Lower leg skin (tissue), 4 donors: Measurements from ENCODE around the gene ISOC2. TPM values are rescaled to one million over a fixed set of nuclear protein-coding genes. Genes with fewer than 3 reads are reported as not detected.
A peak's percentile ranks its signal among the peaks of the same experiment; 100 is the strongest.

Experiments used
- DNase-seq, 2 donors: peaks; one replicate each; pipeline ENCODE4 v3.0.0-alpha.2; 2019; ENCODE audit warnings: low spot score in 2 of 2
- H3K4me3 ChIP-seq: fragments of 200-600 bp; sonication (generic); 2 replicates; pipeline ENCODE4 v1.5.1; 2017; ENCODE audit warnings: mild to moderate bottlenecking, low read depth; ENCODE audit not compliant: poor library complexity, severe bottlenecking
- POLR2A ChIP-seq, 2 donors: fragments of 450-650 bp; IDR thresholded peaks; one replicate each; pipeline ENCODE4 v1.6.1; 2016 to 2017; ENCODE audit warnings: antibody characterized with exemption in 2 of 2, mild to moderate bottlenecking in 1 of 2, moderate library complexity in 1 of 2
- WGBS, 2 donors: methylation state at CpG; one replicate each; pipeline ENCODE4 v1.1.5; 2018; 5-methylcytosine and 5-hydroxymethylcytosine counted together
- intact Hi-C: fragments of 100-400 bp; cut with DNase I; formaldehyde crosslinking; loops from one replicate; pipeline ENCODE4 v1.15.0; 2023; ENCODE audit warnings: low total_unique reads
- total RNA-seq, 4 donors: library from RNA; depleted of rRNA; stranded (reverse); fragments of >200 nt; gene quantifications; one replicate each; pipeline ENCODE4 v1.1.0, GENCODE V29; 2016
- TF ChIP-seq, protein P1 (sequence below), 3 donors: fragments of 450-650 bp; IDR thresholded peaks; one replicate each; pipeline ENCODE4 v1.5.1; 2016; ENCODE audit warnings: antibody characterized with exemption in 3 of 3, mild to moderate bottlenecking in 3 of 3, moderate library complexity in 2 of 3

ISOC2 gene
- total RNA-seq, 4 donors from 2014 or later = 31.0 to 73.1 (median 66.4) TPM

DNA sequence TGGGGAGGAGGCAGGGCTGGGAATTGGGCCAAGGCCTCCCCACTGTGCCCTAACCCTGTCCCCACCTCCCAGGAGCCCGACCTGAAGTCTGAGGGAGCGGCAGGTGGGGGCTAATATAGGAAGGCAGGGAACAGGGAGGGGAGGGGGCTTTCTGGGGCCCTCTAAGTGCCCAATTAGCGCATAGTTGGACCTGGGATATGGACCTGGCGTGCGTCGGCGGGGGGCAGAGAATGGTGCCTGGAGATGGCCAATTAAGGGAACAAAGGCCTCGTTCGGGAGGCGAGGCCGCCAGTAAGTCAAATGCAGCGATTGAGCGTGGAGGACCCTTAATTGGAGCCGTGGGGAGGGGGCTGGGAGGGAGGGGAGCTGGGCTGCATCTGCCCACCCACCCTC is 3.2 kb upstream of the ISOC2 start, which contains the start of gene C19orf85:
C19orf85 (minus strand) TSS at position 90 of the 393 bp plus-strand sequence. CDS start 197 bp downstream, outside the sequence.
- DNase-seq = no peak
- 73 to 80% methylated on average over 14 of the region's 14 CpGs for WGBS, 2 donors
- TF ChIP-seq POLR2A (IDR thresholded peaks at IDR 0.05) = no peak
- TF ChIP-seq, protein P1, sequence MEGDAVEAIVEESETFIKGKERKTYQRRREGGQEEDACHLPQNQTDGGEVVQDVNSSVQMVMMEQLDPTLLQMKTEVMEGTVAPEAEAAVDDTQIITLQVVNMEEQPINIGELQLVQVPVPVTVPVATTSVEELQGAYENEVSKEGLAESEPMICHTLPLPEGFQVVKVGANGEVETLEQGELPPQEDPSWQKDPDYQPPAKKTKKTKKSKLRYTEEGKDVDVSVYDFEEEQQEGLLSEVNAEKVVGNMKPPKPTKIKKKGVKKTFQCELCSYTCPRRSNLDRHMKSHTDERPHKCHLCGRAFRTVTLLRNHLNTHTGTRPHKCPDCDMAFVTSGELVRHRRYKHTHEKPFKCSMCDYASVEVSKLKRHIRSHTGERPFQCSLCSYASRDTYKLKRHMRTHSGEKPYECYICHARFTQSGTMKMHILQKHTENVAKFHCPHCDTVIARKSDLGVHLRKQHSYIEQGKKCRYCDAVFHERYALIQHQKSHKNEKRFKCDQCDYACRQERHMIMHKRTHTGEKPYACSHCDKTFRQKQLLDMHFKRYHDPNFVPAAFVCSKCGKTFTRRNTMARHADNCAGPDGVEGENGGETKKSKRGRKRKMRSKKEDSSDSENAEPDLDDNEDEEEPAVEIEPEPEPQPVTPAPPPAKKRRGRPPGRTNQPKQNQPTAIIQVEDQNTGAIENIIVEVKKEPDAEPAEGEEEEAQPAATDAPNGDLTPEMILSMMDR (IDR thresholded peaks at IDR 0.05) = no peak
- intact Hi-C loops = no loop called here
- H3K4me3 ChIP-seq = no peak within 1 kb of the TSS

DNA sequence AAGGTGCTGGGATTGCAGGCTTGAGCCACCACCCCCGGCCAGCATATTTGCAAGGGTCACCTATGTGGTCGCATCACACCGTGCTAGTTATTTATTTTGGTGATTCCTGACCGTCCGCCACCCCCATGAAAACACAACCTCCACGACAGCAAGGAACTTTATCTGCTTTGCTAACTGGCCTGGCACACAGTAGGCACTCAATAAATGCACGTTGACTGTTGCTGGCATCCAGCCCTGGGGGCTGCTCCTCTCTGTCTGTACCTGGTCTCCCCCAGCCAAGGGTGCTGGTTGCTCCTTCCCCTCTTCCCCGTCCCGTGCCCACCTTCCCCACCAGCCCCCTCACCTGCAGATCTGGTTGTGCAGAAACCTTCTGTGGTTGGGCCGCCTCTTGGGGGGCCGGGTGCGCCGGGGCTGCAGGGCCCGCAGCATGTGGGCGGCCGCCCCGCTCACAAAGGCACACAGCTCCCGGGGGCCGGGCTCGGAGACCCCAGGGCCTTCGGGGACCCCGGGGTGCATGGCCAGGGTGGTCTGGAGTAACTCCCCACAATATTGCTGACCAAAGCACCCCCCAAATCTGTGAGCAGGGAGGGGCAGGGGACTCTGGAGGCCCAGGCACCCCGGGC is 2.7 kb upstream of the ISOC2 start:
- no peak for TF ChIP-seq POLR2A (IDR thresholded peaks at IDR 0.05)
- TF ChIP-seq, protein P1 (IDR thresholded peaks at IDR 0.05) = no peak
- intact Hi-C loops = no loop called here
- WGBS, 2 donors = 72 to 80% methylated on average over 21 to 22 of the region's 23 CpGs
- H3K4me3 ChIP-seq = no peak overlapping the region
- no peak for DNase-seq

DNA sequence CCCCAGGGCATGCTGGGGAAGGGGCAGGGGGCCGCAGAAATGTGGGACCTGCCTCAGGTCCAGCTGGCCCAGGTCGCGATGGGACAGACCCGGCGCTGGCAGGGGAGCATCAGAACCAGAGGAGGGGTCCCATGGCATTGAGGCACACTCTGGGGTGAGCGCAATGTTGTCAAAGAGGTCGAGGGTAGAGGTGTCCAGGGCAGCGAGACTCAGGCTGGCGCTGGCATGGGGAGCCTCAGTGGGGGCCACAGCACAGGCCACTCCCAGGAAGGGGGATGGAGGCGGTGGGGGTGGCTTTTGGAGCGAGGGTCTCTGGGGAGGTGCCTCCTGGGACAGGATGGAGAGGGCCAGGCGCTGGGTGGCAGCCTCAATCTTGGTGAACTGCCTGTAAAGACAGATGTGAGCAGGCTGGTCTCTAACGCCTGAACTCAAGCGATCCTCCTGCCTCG is 2.2 kb upstream of the ISOC2 start:
- no peak overlapping the region for H3K4me3 ChIP-seq
- no peak for TF ChIP-seq POLR2A (IDR thresholded peaks at IDR 0.05)
- TF ChIP-seq, protein P1 (IDR thresholded peaks at IDR 0.05) = no peak
- DNase-seq = no peak
- WGBS, 2 donors = 73 to 84% methylated on average over 10 to 15 of the region's 15 CpGs
- intact Hi-C loops = no loop called here

DNA sequence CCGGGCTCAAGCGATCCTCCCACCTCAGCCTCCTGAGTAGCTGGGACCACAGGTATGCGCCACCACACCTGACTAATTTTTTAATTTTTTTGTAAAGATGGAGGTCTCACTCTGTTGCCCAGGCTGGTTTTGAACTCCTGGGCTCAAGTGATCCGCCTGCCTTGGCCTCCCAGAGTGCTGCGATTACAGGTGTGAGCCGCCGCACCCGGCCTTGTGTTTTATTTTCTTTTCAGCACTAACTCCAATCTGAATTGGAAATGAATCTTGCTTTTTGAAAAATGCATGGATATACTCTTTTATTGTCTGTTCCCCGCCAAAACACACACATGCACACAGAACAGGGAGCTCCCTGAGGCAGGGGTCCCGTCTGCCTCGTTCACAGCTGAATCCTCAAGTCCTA is 1.3 kb upstream of the ISOC2 start:
- 79 to 80% methylated on average over 11 of the region's 11 CpGs for WGBS, 2 donors
- intact Hi-C loops = no loop called here
- no peak overlapping the region for H3K4me3 ChIP-seq
- DNase-seq = no peak
- TF ChIP-seq, protein P1 (IDR thresholded peaks at IDR 0.05) = no peak
- TF ChIP-seq POLR2A (IDR thresholded peaks at IDR 0.05) = no peak

DNA sequence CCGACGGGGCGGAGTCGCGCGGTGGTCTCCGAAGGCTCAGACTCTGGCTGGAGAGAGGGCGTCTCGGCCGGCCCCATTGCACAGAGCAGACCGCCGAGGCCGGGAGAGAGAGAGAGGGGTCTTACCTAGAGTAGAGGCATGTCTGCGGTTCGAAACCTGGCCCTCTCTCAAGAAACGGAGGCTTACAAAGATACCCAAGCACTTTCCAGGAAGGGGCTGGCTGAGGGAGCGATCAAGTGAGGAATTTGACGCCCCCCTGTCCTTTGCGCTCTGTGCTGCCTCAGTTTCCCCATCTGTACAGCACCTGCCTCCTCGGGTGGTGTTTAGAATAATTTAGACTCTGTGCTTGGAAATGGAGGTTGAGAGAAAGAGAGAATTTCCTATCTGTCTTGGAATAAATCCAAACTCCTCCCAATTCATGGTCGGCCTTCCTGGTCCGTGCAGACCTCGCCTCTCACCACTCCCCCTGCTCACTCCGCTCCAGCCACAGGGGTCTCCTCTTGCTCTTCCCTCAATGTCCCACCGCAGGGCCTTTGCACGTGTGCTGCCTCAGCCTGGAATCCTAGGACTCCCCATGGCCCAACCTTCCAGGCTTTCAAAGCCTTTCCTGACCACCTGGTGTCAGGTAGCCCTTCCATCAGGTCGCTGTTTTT is 658 bp upstream of the ISOC2 start:
- DNase-seq = no peak

More for the DNA sequence above, 658 bp upstream of the ISOC2 start:
- WGBS, 2 donors = 12% methylated on average over 20 to 27 of the region's 27 CpGs
- TF ChIP-seq POLR2A (IDR thresholded peaks at IDR 0.05) = peak in 1 of 2 donors; percentile 18
- TF ChIP-seq, protein P1 (IDR thresholded peaks at IDR 0.05) = no peak
- intact Hi-C loops = no loop called here
- peak overlapping the region; percentile 49 for H3K4me3 ChIP-seq
